DOHH2 (cell line): Measurements from ENCODE around the gene NEMP1.
A peak's percentile ranks its signal among the peaks of the same experiment; 100 is the strongest.

Experiments used
- CTCF ChIP-seq: fragments of 200-600 bp; sonication (generic); IDR thresholded peaks from one replicate; pipeline ENCODE4 v1.5.1; 2014; ENCODE audit warnings: antibody characterized with exemption, mild to moderate bottlenecking, low read depth, low read length; ENCODE audit not compliant: poor library complexity, severe bottlenecking
- EZH2phosphoT487 ChIP-seq: fragments of 200-600 bp; sonication (generic); IDR thresholded peaks from 2 replicates; pipeline ENCODE4 v1.6.1; 2017; ENCODE audit warnings: borderline replicate concordance, mild to moderate bottlenecking, antibody characterized with exemption, low read length, moderate library complexity, mixed read lengths

GRCh38 chr12:57087691-57088353 is 9.2 kb upstream of the NEMP1 start:
- TF ChIP-seq CTCF (peak; percentile 6), EZH2phosphoT487 (no peak)
